B cell (primary cell): ENCODE measurements around the gene MT1B.

Experiments used
- EZH2 ChIP-seq: IDR thresholded peaks from 2 replicates; pipeline ENCODE4 v1.6.1; 2012; ENCODE audit warnings: borderline replicate concordance, low read depth, mild to moderate bottlenecking, moderate library complexity, low read length; ENCODE audit not compliant: insufficient read depth, poor library complexity, severe bottlenecking
- TF ChIP-seq, protein P1 (sequence below): fragments of 200-600 bp; IDR thresholded peaks from one replicate; pipeline ENCODE4 v1.8.0; 2022; ENCODE audit warnings: antibody characterized with exemption, mild to moderate bottlenecking

DNA sequence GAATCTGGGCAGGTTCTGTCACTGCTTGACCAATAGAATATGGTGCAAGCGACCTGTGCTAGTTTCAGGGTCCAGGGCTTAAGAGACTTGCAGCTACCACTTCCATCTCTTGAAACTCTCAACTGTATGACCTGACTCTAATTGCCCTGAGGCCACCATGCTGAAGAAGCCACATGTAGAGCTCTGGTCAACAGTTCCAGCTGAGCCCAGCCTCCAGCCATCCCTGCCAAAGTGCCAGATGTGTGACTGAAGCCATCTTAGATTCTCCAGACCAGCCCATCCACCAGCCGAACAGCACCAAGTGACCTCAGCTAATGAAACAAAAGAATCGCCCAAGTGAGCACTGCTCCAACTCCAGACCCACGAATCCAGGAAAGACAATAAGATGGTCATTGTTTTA lies 46.7 kb upstream of the MT1B start:
- TF ChIP-seq, protein P1, sequence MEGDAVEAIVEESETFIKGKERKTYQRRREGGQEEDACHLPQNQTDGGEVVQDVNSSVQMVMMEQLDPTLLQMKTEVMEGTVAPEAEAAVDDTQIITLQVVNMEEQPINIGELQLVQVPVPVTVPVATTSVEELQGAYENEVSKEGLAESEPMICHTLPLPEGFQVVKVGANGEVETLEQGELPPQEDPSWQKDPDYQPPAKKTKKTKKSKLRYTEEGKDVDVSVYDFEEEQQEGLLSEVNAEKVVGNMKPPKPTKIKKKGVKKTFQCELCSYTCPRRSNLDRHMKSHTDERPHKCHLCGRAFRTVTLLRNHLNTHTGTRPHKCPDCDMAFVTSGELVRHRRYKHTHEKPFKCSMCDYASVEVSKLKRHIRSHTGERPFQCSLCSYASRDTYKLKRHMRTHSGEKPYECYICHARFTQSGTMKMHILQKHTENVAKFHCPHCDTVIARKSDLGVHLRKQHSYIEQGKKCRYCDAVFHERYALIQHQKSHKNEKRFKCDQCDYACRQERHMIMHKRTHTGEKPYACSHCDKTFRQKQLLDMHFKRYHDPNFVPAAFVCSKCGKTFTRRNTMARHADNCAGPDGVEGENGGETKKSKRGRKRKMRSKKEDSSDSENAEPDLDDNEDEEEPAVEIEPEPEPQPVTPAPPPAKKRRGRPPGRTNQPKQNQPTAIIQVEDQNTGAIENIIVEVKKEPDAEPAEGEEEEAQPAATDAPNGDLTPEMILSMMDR: no peak
- no peak for TF ChIP-seq EZH2
